Type B pancreatic cell (in vitro differentiated cells): ENCODE results near the gene KAT2A. TPM values are rescaled to one million over a fixed set of nuclear protein-coding genes. Genes with fewer than 3 reads are reported as not detected.
A peak's percentile ranks its signal among the peaks of the same experiment; 100 is the strongest.

Experiments
- DNase-seq: peaks from one replicate; pipeline ENCODE4 v3.0.0; 2021; ENCODE audit warnings: mixed read lengths; ENCODE audit not compliant: unreplicated experiment; ENCODE audit errors: extremely low spot score
- H3K27ac Mint-ChIP-seq: 2 replicates; pipeline ENCODE4 v1.8.0; 2021; ENCODE audit warnings: mild to moderate bottlenecking, mixed read lengths
- H3K27me3 Mint-ChIP-seq: 2 replicates; pipeline ENCODE4 v1.8.0; 2021; ENCODE audit warnings: mixed read lengths
- H3K36me3 Mint-ChIP-seq: 2 replicates; pipeline ENCODE4 v1.8.0; 2021; ENCODE audit warnings: mixed read lengths
- H3K4me1 Mint-ChIP-seq: one replicate; pipeline ENCODE4 v1.8.0; 2021; ENCODE audit warnings: mixed read lengths; ENCODE audit not compliant: unreplicated experiment
- H3K4me3 Mint-ChIP-seq: 2 replicates; pipeline ENCODE4 v1.8.0; 2021; ENCODE audit warnings: mild to moderate bottlenecking, mixed read lengths
- H3K9me3 Mint-ChIP-seq: 2 replicates; pipeline ENCODE4 v1.8.0; 2021; ENCODE audit warnings: mixed read lengths
- CTCF ChIP-seq: fragments of 200-600 bp; sonication (generic); conservative IDR thresholded peaks from 2 replicates; pipeline ENCODE4 v1.5.0; 2021; ENCODE audit warnings: antibody characterized with exemption, mild to moderate bottlenecking
- long read RNA-seq: library from polyadenylated mRNA; unstranded; transcript quantifications from one replicate; pipeline ENCODE4 v2.0.0, GENCODE V29; 2020
- total RNA-seq: library from RNA; stranded (reverse); gene quantifications from 2 replicates; pipeline ENCODE4 v1.2.1, GENCODE V29; 2021; ENCODE audit warnings: low replicate concordance

The KAT2A gene
- 36.0 and 63.5 TPM in 2 replicates for total RNA-seq
- long read RNA-seq, partial matches to known transcripts: 1 of 2 reads
- long read RNA-seq, other reads (novel, unspliced or antisense): 0 of 2 reads

DNA sequence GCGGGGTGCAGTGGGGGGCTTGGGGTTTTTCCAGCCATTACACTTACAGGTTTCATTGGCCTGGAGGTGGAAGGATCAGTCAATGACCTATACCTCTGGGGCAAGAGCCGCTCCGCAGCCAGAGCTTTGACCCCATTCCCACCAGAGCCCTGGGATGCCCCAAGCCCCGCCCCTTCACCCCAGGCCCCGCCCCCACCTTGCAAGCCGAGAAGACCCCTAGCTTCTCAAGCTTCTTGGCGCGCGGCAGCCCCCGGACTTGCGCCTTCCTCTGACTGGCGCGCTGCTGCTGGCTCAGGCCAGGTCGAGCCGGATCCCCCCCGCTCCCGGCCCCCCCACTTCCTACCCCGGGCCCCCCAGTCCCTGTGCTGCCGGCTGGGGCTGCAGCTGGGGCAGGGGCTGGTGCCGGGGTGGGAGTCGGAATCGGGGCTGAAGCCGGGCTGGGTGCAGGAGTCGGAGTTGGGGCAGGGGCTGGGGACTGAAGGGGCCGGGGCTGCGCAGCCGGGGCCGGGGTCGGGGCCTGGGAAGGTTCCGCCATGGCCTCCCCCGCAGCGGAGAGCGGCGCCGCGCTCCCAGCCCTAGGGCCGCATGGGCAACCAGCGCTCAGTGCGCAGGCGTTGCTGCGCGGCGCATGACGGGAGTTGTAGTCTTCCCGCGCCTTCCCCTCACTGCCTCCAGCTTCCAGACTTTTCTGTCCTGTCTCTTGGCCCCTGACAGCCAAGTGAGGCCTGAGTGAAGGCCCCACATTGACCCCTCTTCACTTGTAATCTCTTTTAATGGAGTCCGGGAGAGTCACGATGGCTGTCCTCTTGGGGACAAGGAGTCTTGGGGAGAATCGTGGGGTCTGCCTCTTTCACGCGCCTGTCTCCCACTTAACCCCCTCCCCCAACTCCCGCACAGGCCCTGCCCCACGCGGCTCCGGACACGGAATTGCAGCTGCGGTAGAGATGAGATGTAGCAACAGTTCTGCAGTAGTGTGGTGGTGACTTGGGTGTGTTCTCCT, at the start of gene KAT2A:
TSS of gene KAT2A (minus strand) at position 598 of the 1,000 bp plus-strand sequence. CDS start at position 535, 63 bp downstream.
- Mint-ChIP-seq H3K27ac (peak within 1 kb of the TSS; percentile 62), H3K36me3 (peaks cover 12% of the 10 kb centered on the region), H3K27me3 (no peaks in the 10 kb centered on the region), H3K4me3 (peak within 1 kb of the TSS; percentile 80), H3K9me3 (no peaks in the 10 kb centered on the region), H3K4me1 (peaks cover 24% of the 10 kb centered on the region)
- no peak for TF ChIP-seq CTCF
- peak; percentile 83 for DNase-seq

DNA sequence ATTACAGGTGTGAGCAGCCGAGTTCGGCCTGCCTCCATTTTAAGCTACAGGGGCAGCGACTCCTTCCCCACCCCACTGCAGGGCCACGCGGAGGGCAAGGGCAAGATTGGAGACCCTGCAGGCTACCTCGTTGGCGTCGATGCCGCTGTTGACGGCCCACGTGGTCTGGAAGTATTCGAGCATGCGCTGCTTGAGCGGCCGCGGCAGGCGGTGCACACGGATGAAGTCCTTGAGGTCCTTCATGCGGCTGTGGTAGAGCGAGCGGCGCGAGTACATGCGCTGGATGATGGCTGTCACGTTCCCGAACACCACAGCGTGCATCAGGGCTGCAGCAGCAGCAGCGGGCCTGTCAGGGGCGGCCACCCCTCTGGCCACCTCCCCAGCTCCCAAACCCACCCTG, 48.2 kb upstream of the KAT2A start:
- no peak for TF ChIP-seq CTCF
- H3K36me3 Mint-ChIP-seq: no peaks in the 10 kb centered on the region

DNA sequence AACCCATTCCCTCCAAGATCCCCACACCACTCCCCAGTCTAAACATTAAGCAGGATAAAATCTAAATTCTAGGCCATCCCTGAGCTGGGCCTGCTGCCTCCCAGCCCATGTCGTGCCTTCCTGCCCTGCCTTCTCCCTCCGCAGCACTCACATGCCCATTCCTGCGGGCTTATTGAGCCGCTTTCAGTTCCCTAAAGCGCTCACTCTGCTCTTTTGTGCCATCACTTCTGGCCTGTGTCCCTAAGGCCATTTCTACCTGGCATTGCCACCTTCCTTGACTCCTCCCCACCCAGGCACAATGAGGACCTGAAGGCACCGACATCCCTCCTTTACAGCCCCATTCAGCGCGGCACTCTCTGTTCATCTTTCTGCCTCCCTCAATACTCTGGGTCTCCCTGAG, 46.6 kb upstream of the KAT2A start:
- peaks cover 29% of the 10 kb centered on the region for H3K27me3 Mint-ChIP-seq
- H3K4me1 Mint-ChIP-seq: peaks cover 4% of the 10 kb centered on the region
- TF ChIP-seq CTCF: no peak
- no peaks in the 10 kb centered on the region for H3K36me3 Mint-ChIP-seq
- H3K27ac Mint-ChIP-seq: no peak overlapping the region
- no peaks in the 10 kb centered on the region for H3K9me3 Mint-ChIP-seq
- no peak overlapping the region for H3K4me3 Mint-ChIP-seq
- no peak for DNase-seq

More for the DNA sequence above, 48.2 kb upstream of the KAT2A start:
- no peaks in the 10 kb centered on the region for H3K9me3 Mint-ChIP-seq
- DNase-seq: no peak
- no peak overlapping the region for H3K4me3 Mint-ChIP-seq
- H3K4me1 Mint-ChIP-seq: no peaks in the 10 kb centered on the region
- no peak overlapping the region for H3K27ac Mint-ChIP-seq
- H3K27me3 Mint-ChIP-seq: peaks cover 30% of the 10 kb centered on the region

DNA sequence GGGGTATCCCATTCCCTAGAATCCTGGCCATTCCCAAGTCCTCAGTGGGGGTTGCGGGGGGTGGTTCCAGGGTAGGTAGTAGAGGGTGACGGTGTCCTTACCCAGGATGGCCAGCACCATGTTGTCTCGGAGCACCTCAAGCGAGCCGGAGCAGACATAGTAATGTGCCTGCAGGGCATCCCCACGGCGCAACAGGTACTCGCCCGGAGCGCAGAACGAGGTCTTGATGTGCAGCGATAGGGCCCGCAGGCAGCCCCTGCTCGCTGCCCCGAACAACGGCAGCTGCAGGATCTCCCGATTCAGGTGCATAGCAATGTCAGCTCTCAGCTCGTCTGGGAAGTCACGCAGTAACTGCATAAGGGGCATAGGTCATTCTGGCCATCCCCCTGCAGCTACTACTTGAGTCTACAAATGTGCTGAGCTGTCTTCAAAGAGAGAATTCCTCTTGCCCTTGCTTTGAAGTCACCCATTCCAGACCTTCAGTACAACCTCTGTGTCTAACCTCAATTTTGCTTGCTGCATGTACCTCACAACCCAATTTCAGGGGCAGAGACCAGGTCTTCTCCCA, 45.1 kb upstream of the KAT2A start:
- H3K27ac Mint-ChIP-seq: no peak overlapping the region
- no peaks in the 10 kb centered on the region for H3K9me3 Mint-ChIP-seq
- H3K36me3 Mint-ChIP-seq: no peaks in the 10 kb centered on the region
- H3K4me3 Mint-ChIP-seq: no peak overlapping the region
- TF ChIP-seq CTCF: no peak
- H3K4me1 Mint-ChIP-seq: peaks cover 4% of the 10 kb centered on the region
- peaks cover 17% of the 10 kb centered on the region for H3K27me3 Mint-ChIP-seq
- no peak for DNase-seq

GRCh38 chr17:42165751-42166150, 44.6 kb upstream of the KAT2A start:
- no peak overlapping the region for H3K27ac Mint-ChIP-seq
- peaks cover 4% of the 10 kb centered on the region for H3K4me1 Mint-ChIP-seq
- H3K4me3 Mint-ChIP-seq: no peak overlapping the region
- H3K36me3 Mint-ChIP-seq: no peaks in the 10 kb centered on the region
- peaks cover 12% of the 10 kb centered on the region for H3K27me3 Mint-ChIP-seq
- no peak for DNase-seq
- H3K9me3 Mint-ChIP-seq: no peaks in the 10 kb centered on the region
- no peak for TF ChIP-seq CTCF
